Osteoblast (primary cell): ENCODE data around the gene POLRMT. TPM values are rescaled to one million over a fixed set of nuclear protein-coding genes. Genes with fewer than 3 reads are reported as not detected.

Source experiments
- DNase-seq: peaks from one replicate; pipeline ENCODE4 v3.0.0; 2011; ENCODE audit warnings: low spot score, mixed read lengths; ENCODE audit not compliant: insufficient read length; ENCODE audit errors: missing footprints
- H2AFZ ChIP-seq: 2 replicates; pipeline ENCODE4 v1.6.0; 2011; ENCODE audit warnings: mild to moderate bottlenecking, low read length
- H3K27ac ChIP-seq: 2 replicates; pipeline ENCODE4 v1.5.1; 2011; ENCODE audit warnings: mild to moderate bottlenecking, low read depth, low read length, moderate library complexity
- H3K27me3 ChIP-seq: 2 replicates; pipeline ENCODE4 v1.6.0; 2012; ENCODE audit warnings: mild to moderate bottlenecking, control low read depth, inconsistent platforms, low read length, moderate library complexity; ENCODE audit not compliant: insufficient read depth
- H3K36me3 ChIP-seq: 2 replicates; pipeline ENCODE4 v1.5.1; 2011; ENCODE audit warnings: mild to moderate bottlenecking, low read length, control low read depth, moderate library complexity; ENCODE audit not compliant: insufficient read depth
- H3K4me1 ChIP-seq: 2 replicates; pipeline ENCODE4 v1.5.1; 2011; ENCODE audit warnings: mild to moderate bottlenecking, low read length, control low read depth, moderate library complexity; ENCODE audit not compliant: insufficient read depth
- H3K4me2 ChIP-seq: 2 replicates; pipeline ENCODE4 v1.6.0; 2011; ENCODE audit warnings: mild to moderate bottlenecking, low read length; ENCODE audit not compliant: insufficient read depth
- H3K4me3 ChIP-seq: fragments of 200-600 bp; sonication (generic); 3 replicates; pipeline ENCODE4 v1.5.1; 2012; ENCODE audit warnings: mild to moderate bottlenecking, low read length, inconsistent platforms; ENCODE audit not compliant: insufficient read depth
- H3K79me2 ChIP-seq: 2 replicates; pipeline ENCODE4 v1.6.0; 2012; ENCODE audit warnings: mild to moderate bottlenecking, low read length, control low read depth, inconsistent platforms; ENCODE audit not compliant: insufficient read depth
- H3K9me3 ChIP-seq: 2 replicates; pipeline ENCODE4 v1.5.1; 2011; ENCODE audit warnings: low read depth, low read length, control low read depth
- H4K20me1 ChIP-seq: 2 replicates; pipeline ENCODE4 v1.6.0; 2012; ENCODE audit warnings: mild to moderate bottlenecking, low read length, control low read depth; ENCODE audit not compliant: insufficient read depth
- CTCF ChIP-seq: IDR thresholded peaks from 2 replicates; pipeline ENCODE4 v1.5.1; 2011; ENCODE audit warnings: mild to moderate bottlenecking, low read depth, low read length, moderate library complexity; ENCODE audit errors: extremely low read depth
- total RNA-seq: library from RNA; depleted of rRNA; stranded (reverse); fragments of >200 nt; gene quantifications from 2 replicates; pipeline ENCODE4 v1.2.3, GENCODE V29; 2012

POLRMT gene
- total RNA-seq, 1 donor: 16.6 TPM

- no peaks in the 10 kb centered on the region for H3K27me3 ChIP-seq
- no peak overlapping the region for H3K4me2 ChIP-seq
- peaks cover 13% of the 10 kb centered on the region for H4K20me1 ChIP-seq
- no peaks in the 10 kb centered on the region for H3K79me2 ChIP-seq
- H3K27ac ChIP-seq: no peak overlapping the region
- no peak for TF ChIP-seq CTCF
- H3K36me3 ChIP-seq: peaks cover 13% of the 10 kb centered on the region
- H3K4me1 ChIP-seq: peaks cover 6% of the 10 kb centered on the region
- no peaks in the 10 kb centered on the region for H3K9me3 ChIP-seq
- H3K4me3 ChIP-seq: no peak overlapping the region
- H2AFZ ChIP-seq: no peak overlapping the region
- peak; percentile 82 for DNase-seq
Observed at GRCh38 chr19:620166-620862, 13.0 kb downstream of the POLRMT start.

- Histone ChIP-seq H2AFZ (no peak overlapping the region), H3K27me3 (no peaks in the 10 kb centered on the region), H3K4me1 (peaks cover 6% of the 10 kb centered on the region), H3K4me3 (no peak overlapping the region), H4K20me1 (peaks cover 6% of the 10 kb centered on the region), H3K79me2 (no peaks in the 10 kb centered on the region), H3K27ac (no peak overlapping the region), H3K4me2 (no peak overlapping the region), H3K36me3 (peaks cover 8% of the 10 kb centered on the region), H3K9me3 (no peaks in the 10 kb centered on the region)
- TF ChIP-seq CTCF: no peak
- DNase-seq: no peak
Observed at GRCh38 chr19:619286-620002, 13.9 kb downstream of the POLRMT start.

- Histone ChIP-seq H3K36me3 (peaks cover 8% of the 10 kb centered on the region), H3K27me3 (no peaks in the 10 kb centered on the region), H2AFZ (no peak overlapping the region), H3K4me1 (peaks cover 5% of the 10 kb centered on the region), H3K4me2 (no peak overlapping the region), H3K4me3 (no peak overlapping the region), H3K9me3 (no peaks in the 10 kb centered on the region), H3K27ac (no peak overlapping the region), H3K79me2 (no peaks in the 10 kb centered on the region), H4K20me1 (peaks cover 5% of the 10 kb centered on the region)
- DNase-seq: no peak
- no peak for TF ChIP-seq CTCF
Observed at GRCh38 chr19:618674-619285, 14.6 kb downstream of the POLRMT start.

GRCh38 chr19:618247-618619, 15.1 kb downstream of the POLRMT start:
- Histone ChIP-seq H3K27ac (no peak overlapping the region), H3K27me3 (no peaks in the 10 kb centered on the region), H3K36me3 (peaks cover 8% of the 10 kb centered on the region), H3K9me3 (no peaks in the 10 kb centered on the region), H2AFZ (no peak overlapping the region), H3K79me2 (no peaks in the 10 kb centered on the region), H3K4me2 (no peak overlapping the region), H4K20me1 (no peaks in the 10 kb centered on the region), H3K4me3 (no peak overlapping the region), H3K4me1 (no peaks in the 10 kb centered on the region)
- no peak for TF ChIP-seq CTCF
- no peak for DNase-seq
